ENCODE measurements around the gene ZSCAN21. TPM values are rescaled to one million over a fixed set of nuclear protein-coding genes. Genes with fewer than 3 reads are reported as not detected.

ZSCAN21 gene
- total and polyA plus RNA-seq, 10 of the 15 experiments (the other 5 are each of a cell fraction or from before 2014, with no cell fraction given) = 1.9 to 9.6 (median 7.1) TPM

- Histone ChIP-seq H3K9me3 (replicated peaks; ENCODE audit: control insufficient read depth, insufficient read depth, low read length) (peaks cover 32% of the 10 kb centered on the region; the same call in 2 of the 3 replicates), H2AFZ (ENCODE audit: control insufficient read depth, low read depth, low read length) (no peak overlapping the region), H4K20me1 (ENCODE audit: control insufficient read depth, insufficient read depth) (no peaks in the 10 kb centered on the region), H3K27ac (ENCODE audit: control insufficient read depth, insufficient read depth) (no peak overlapping the region), H3K27me3 (replicated peaks in 1 of 2; ENCODE audit: control insufficient read depth in 2 of 2, insufficient read depth in 2 of 2, low read length in 1 of 2) (no peaks in the 10 kb centered on the region), H3K4me1 (ENCODE audit: control insufficient read depth, insufficient read depth, low read length) (no peaks in the 10 kb centered on the region), H3K36me3 (ENCODE audit: control insufficient read depth in 2 of 2, insufficient read depth in 2 of 2, low read length in 1 of 2) (peaks cover 25 to 43% of the 10 kb centered on the region in 2 experiments), H3K4me3 (no peak overlapping the region), H3K79me2 (ENCODE audit: control insufficient read depth, insufficient read depth, low read length) (no peaks in the 10 kb centered on the region), H3K9ac (ENCODE audit: control insufficient read depth, insufficient read depth, low read length) (no peak overlapping the region), H3K4me2 (ENCODE audit: control insufficient read depth, insufficient read depth) (no peak overlapping the region)
- FAIRE-seq (no peak), ATAC-seq (no peak), DNase-seq (ENCODE audit: low read depth, low spot score) (no peak)
- 96% methylated on average over 5 of the region's 5 CpGs for WGBS (ENCODE audit: insufficient coverage, insufficient replicate concordance, low lambda C conversion rate, missing lambda C conversion rate)
- POLR2A ChIA-PET = interaction anchor here (0.7 to 1.4 kb wide), 3 partner anchors 11 to 688 kb away, joined by 3 to 5 read pairs (median 3); partner anchors contain the start of gene ZNF3
- CTCF ChIA-PET = interaction anchor here (0.7 kb wide), 1 partner anchor 12 kb away, joined by 3 read pairs; no protein-coding TSS in a partner anchor
- RAD21 ChIA-PET (ENCODE audit: unreplicated experiment) = no interaction called here
- in situ Hi-C loops (cut with MboI) (no loop called here), intact Hi-C loops (cut with micrococcal nuclease; ENCODE audit: unreplicated experiment) (no loop called here)
- SMC1A ChIA-PET (ENCODE audit: uncharacterized antibody, unreplicated experiment) = interaction anchor here (0.5 to 1.1 kb wide), 2 partner anchors 13 to 76 kb away, joined by 3 read pairs; no protein-coding TSS in a partner anchor
- no TSS peak for BruUV-seq (replicated peaks)
- TF ChIP-seq ATF7 (IDR thresholded peaks at IDR 0.05; ENCODE audit: low read depth) (no peak), CREM (IDR thresholded peaks at IDR 0.05; ENCODE audit: low read depth) (no peak), BCL11A (IDR thresholded peaks at IDR 0.05; ENCODE audit: low read depth, low read length) (no peak), STAT1 (conservative IDR thresholded peaks at IDR 0.05) (no peak), TCF12 (IDR thresholded peaks at IDR 0.05; ENCODE audit: low read depth, low read length) (no peak), TCF3 (IDR thresholded peaks at IDR 0.05; ENCODE audit: borderline replicate concordance, insufficient read depth, low read depth, low read length) (no peak), ZNF24 (IDR thresholded peaks at IDR 0.05) (no peak), SREBF2 (IDR thresholded peaks at IDR 0.05; ENCODE audit: low read length) (no peak), LARP7 (IDR thresholded peaks at IDR 0.05) (no peak), SRF (IDR thresholded peaks at IDR 0.05; ENCODE audit: low read depth in 2 of 2, low read length in 2 of 2) (no peak), BHLHE40 (IDR thresholded peaks at IDR 0.05; ENCODE audit: borderline replicate concordance in 1 of 2, low read depth in 2 of 2, low read length in 1 of 2) (no peak), RBBP5 (conservative IDR thresholded peaks at IDR 0.05) (no peak), REST (IDR thresholded peaks at IDR 0.05; ENCODE audit: low read depth, low read length) (no peak), PML (IDR thresholded peaks at IDR 0.05; ENCODE audit: low read length) (no peak), SMAD1 (IDR thresholded peaks at IDR 0.05; ENCODE audit: low read depth, partially characterized antibody) (no peak), FOXK2 (IDR thresholded peaks at IDR 0.05) (no peak), FOXM1 (IDR thresholded peaks at IDR 0.05; ENCODE audit: low read depth, low read length) (no peak), SIN3A (IDR thresholded peaks at IDR 0.05; ENCODE audit: low read depth, low read length) (no peak), BMI1 (IDR thresholded peaks at IDR 0.05; ENCODE audit: borderline replicate concordance) (no peak)
- TF ChIP-seq, protein P1, sequence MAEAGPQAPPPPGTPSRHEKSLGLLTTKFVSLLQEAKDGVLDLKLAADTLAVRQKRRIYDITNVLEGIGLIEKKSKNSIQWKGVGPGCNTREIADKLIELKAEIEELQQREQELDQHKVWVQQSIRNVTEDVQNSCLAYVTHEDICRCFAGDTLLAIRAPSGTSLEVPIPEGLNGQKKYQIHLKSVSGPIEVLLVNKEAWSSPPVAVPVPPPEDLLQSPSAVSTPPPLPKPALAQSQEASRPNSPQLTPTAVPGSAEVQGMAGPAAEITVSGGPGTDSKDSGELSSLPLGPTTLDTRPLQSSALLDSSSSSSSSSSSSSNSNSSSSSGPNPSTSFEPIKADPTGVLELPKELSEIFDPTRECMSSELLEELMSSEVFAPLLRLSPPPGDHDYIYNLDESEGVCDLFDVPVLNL (IDR thresholded peaks at IDR 0.05; ENCODE audit: low read depth, low read length) = no peak
Measured at GRCh38 chr7:100069991-100070390, 20.4 kb downstream of the ZSCAN21 start.

Data from GM12878 (cell line).